Measurements from ENCODE around the gene IFT20.

The IFT20 gene

DNA sequence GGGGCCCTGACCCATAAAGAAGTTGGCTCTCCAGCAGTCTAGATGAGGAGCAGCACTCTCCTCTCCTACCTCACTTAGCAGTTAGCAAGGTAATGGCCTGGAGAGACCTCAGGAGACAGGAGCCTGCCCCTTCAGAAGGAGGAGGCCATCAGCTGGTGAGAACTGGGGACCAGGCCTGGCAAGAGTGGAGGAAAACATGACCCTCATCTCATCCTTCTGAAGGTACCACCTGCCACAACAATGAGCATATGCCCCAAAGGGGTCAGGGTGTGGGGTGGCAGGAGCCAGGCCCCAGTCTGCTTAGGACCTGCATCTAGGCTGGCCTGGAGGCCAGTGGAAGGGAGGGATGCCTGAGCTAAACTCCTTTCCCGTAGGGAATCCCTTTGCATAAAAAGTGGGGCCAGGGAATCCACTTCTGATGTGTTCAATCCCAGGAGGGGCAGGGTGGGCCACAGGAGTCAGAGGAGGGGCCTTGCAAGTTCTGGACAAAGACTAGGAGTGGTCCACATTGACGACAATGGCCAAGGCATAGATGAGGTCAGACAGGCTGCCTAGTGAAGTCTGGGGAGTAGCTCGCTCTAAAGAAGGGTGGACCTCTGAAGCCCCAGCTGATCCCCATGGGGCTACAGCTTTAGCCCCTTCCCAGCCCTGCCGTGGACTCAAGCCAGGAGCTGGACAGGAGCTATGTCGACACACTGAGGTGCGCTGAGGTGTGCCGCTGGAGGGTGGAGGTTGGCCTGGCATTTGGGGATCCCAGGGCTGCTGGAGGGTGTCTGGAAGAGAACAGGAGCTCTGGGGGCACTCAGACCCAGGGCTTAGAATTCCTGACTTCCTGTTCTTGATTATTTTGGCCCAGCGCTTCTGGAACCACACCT, 28.7 kb upstream of the IFT20 start:
- no peaks in the 10 kb centered on the region for H3K4me1 ChIP-seq (ENCODE audit: insufficient read depth, poor library complexity, severe bottlenecking)
- ATAC-seq (ENCODE audit: low read depth) (no peak), DNase-seq (ENCODE audit: low spot score) (no peak)
- H3K4me3 ChIP-seq (ENCODE audit: severe bottlenecking), result no peak overlapping the region
- no peak overlapping the region for H3K27ac ChIP-seq (ENCODE audit: poor library complexity, severe bottlenecking)
- no peaks in the 10 kb centered on the region for H3K27me3 ChIP-seq (ENCODE audit: insufficient read depth, poor library complexity, severe bottlenecking)
- TF ChIP-seq, protein P1, sequence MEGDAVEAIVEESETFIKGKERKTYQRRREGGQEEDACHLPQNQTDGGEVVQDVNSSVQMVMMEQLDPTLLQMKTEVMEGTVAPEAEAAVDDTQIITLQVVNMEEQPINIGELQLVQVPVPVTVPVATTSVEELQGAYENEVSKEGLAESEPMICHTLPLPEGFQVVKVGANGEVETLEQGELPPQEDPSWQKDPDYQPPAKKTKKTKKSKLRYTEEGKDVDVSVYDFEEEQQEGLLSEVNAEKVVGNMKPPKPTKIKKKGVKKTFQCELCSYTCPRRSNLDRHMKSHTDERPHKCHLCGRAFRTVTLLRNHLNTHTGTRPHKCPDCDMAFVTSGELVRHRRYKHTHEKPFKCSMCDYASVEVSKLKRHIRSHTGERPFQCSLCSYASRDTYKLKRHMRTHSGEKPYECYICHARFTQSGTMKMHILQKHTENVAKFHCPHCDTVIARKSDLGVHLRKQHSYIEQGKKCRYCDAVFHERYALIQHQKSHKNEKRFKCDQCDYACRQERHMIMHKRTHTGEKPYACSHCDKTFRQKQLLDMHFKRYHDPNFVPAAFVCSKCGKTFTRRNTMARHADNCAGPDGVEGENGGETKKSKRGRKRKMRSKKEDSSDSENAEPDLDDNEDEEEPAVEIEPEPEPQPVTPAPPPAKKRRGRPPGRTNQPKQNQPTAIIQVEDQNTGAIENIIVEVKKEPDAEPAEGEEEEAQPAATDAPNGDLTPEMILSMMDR (IDR thresholded peaks at IDR 0.05; ENCODE audit: poor library complexity, severe bottlenecking), result no peak
- H3K9me3 ChIP-seq (ENCODE audit: severe bottlenecking), result no peaks in the 10 kb centered on the region
- H3K36me3 ChIP-seq (ENCODE audit: low read depth), result peaks cover 26% of the 10 kb centered on the region

DNA sequence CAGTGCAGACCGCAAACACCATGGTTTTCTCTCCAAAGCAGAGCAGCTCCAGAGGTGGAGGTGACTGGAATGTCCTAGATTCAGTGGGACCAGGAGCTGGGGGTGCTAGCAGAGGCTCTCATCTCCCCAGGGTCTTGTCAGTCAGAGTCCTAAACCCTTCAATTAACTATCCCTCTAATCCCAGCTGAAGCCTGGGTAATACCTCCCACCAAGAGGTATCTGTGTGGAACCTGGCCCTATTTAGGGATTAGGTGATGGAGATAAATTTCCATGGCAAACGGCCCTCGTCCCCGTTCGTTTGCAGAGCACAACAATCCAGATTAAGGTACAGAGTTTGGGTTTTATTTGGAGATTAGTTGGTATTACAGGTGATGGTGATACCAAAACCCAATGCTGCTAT, 27.9 kb upstream of the IFT20 start:
- Histone ChIP-seq H3K27me3 (ENCODE audit: insufficient read depth, poor library complexity, severe bottlenecking) (no peaks in the 10 kb centered on the region), H3K27ac (ENCODE audit: poor library complexity, severe bottlenecking) (no peak overlapping the region), H3K4me1 (ENCODE audit: insufficient read depth, poor library complexity, severe bottlenecking) (peaks cover 4% of the 10 kb centered on the region), H3K9me3 (ENCODE audit: severe bottlenecking) (no peaks in the 10 kb centered on the region), H3K36me3 (ENCODE audit: low read depth) (peaks cover 26% of the 10 kb centered on the region), H3K4me3 (ENCODE audit: severe bottlenecking) (no peak overlapping the region)
- no peak for ATAC-seq (ENCODE audit: low read depth)
- DNase-seq (ENCODE audit: low spot score), result no peak
- TF ChIP-seq, protein P1 (IDR thresholded peaks at IDR 0.05; ENCODE audit: poor library complexity, severe bottlenecking), result no peak

DNA sequence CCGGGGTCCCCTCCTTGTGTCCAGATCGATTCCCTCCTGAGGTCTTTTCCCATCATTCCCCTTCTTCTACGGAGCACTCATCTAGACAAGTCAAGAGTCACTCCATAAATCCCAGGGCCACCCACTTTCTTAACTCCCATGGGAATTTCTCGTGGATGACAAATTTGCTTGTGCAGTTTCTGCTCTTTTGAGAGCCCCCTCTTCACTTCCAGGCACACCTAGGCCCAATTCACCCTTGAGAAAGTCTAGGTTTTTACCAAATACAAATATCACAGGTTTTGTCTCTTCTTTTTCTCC, 22.6 kb upstream of the IFT20 start:
- H3K27ac ChIP-seq (ENCODE audit: poor library complexity, severe bottlenecking), result no peak overlapping the region
- peaks cover 52% of the 10 kb centered on the region for H3K36me3 ChIP-seq (ENCODE audit: low read depth)
- peak overlapping the region; percentile 95 for H3K4me3 ChIP-seq (ENCODE audit: severe bottlenecking)
- DNase-seq (ENCODE audit: low spot score), result no peak
- H3K9me3 ChIP-seq (ENCODE audit: severe bottlenecking), result no peaks in the 10 kb centered on the region
- no peaks in the 10 kb centered on the region for H3K27me3 ChIP-seq (ENCODE audit: insufficient read depth, poor library complexity, severe bottlenecking)
- TF ChIP-seq, protein P1 (IDR thresholded peaks at IDR 0.05; ENCODE audit: poor library complexity, severe bottlenecking), result no peak
- H3K4me1 ChIP-seq (ENCODE audit: insufficient read depth, poor library complexity, severe bottlenecking), result peaks cover 5% of the 10 kb centered on the region
- ATAC-seq (ENCODE audit: low read depth), result no peak

DNA sequence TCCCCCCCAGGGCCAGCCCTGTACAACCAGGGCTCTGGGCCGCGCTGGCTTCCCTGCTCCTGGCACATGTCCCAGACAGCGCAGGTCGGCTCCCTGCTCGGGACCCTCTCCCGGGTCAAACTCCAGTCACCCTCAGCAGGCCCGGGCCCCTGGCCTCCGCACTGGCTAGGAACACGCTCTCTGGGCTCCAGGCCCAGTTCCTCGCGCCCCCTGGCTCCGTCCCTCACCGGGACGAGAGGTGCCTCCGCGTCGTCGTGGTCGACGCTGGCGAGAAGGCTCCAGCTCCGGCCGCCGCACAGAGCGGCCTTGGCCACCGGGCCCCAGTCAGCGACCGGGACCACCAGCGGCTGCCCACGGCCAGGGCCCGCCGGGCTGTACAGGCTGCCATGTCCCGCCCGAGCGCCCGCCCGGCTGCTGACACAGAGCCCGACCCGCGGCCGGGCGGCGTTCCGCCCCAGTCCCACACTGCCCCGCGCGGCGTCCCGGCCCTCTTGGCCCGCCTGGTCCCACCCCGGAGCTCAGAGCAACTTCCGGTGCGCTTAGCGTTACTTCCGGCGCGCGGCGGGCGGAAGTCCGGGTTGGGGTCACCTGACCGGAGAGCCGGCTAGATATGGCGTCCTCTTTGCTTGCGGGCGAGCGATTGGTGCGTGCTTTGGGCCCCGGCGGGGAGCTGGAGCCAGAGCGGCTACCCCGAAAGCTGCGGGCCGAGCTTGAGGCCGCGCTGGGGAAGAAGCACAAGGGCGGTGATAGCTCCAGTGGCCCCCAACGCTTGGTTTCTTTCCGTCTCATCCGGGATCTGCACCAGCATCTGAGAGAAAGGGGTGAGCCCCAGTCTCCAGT, 22.0 kb upstream of the IFT20 start, which contains the start of gene POLDIP2:
TSS of gene POLDIP2 (minus strand) at position 467 of the 840 bp plus-strand sequence. CDS start at position 388, 79 bp downstream.
- H3K9me3 ChIP-seq (ENCODE audit: severe bottlenecking), result no peaks in the 10 kb centered on the region
- no peaks in the 10 kb centered on the region for H3K27me3 ChIP-seq (ENCODE audit: insufficient read depth, poor library complexity, severe bottlenecking)
- peak within 1 kb of the TSS; percentile 26 for H3K27ac ChIP-seq (ENCODE audit: poor library complexity, severe bottlenecking)
- peaks cover 5% of the 10 kb centered on the region for H3K4me1 ChIP-seq (ENCODE audit: insufficient read depth, poor library complexity, severe bottlenecking)
- ATAC-seq (ENCODE audit: low read depth), result peak; percentile 100
- TF ChIP-seq, protein P1 (IDR thresholded peaks at IDR 0.05; ENCODE audit: poor library complexity, severe bottlenecking), result no peak
- peaks cover 58% of the 10 kb centered on the region for H3K36me3 ChIP-seq (ENCODE audit: low read depth)
- peak; percentile 94 for DNase-seq (ENCODE audit: low spot score)
- H3K4me3 ChIP-seq (ENCODE audit: severe bottlenecking), result peak within 1 kb of the TSS; percentile 95
